Testis (tissue), 2 donors: ENCODE results near the gene ITGB3BP.

Experiments
- POLR2A ChIP-seq: fragments of 450-650 bp; IDR thresholded peaks from one replicate; pipeline ENCODE4 v1.6.1; 2017; ENCODE audit warnings: antibody characterized with exemption, mild to moderate bottlenecking, moderate library complexity
- TF ChIP-seq, protein P1 (sequence below), 3 experiments: fragments of 450-650 bp in 2 of 3; fragments of 200-600 bp in 1 of 3; sonication (generic) in 1 of 3; IDR thresholded peaks; one replicate each; pipeline ENCODE4 v1.5.1; 2016 to 2019; ENCODE audit warnings: antibody characterized with exemption in 3 of 3, mild to moderate bottlenecking in 2 of 3, moderate library complexity in 1 of 3

DNA sequence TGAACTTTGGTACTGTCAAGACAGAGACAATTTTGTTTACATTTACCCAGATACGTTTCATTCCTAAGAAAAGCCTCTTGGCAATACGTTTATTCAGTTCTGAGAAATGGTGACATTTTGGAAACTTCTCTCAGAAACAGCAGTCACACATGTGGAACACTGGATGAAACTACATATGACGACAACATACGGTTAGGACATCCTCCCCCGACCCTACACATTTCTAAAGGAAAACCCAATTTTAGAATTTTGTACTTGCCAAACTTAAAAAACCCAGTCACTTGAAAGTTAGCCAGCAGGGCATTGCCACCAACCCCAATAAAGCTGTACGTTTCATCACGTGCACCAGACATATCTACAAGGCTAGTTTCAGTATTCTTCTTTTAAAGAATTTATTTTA lies 56.8 kb downstream of the ITGB3BP start:
- TF ChIP-seq, protein P1, sequence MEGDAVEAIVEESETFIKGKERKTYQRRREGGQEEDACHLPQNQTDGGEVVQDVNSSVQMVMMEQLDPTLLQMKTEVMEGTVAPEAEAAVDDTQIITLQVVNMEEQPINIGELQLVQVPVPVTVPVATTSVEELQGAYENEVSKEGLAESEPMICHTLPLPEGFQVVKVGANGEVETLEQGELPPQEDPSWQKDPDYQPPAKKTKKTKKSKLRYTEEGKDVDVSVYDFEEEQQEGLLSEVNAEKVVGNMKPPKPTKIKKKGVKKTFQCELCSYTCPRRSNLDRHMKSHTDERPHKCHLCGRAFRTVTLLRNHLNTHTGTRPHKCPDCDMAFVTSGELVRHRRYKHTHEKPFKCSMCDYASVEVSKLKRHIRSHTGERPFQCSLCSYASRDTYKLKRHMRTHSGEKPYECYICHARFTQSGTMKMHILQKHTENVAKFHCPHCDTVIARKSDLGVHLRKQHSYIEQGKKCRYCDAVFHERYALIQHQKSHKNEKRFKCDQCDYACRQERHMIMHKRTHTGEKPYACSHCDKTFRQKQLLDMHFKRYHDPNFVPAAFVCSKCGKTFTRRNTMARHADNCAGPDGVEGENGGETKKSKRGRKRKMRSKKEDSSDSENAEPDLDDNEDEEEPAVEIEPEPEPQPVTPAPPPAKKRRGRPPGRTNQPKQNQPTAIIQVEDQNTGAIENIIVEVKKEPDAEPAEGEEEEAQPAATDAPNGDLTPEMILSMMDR (IDR thresholded peaks at IDR 0.05): no peak
- no peak for TF ChIP-seq POLR2A
